HCT116 (cell line): ENCODE measurements around the gene WDPCP. TPM values are rescaled to one million over a fixed set of nuclear protein-coding genes. Genes with fewer than 3 reads are reported as not detected.
"Not testable (repeated sequence)": the region's sequence is repeated elsewhere in the genome, so short reads cannot be mapped to it uniquely, and the experiment has no call there.

ENCODE experiments used
- ATAC-seq: fragments of 200-7000 bp; cut with Tn5 transposase; 2 replicates; pipeline ENCODE4 v1.9.1; 2020; ENCODE audit warnings: mild to moderate bottlenecking, moderate library complexity
- BruUV-seq: library from RNA; stranded (reverse); fragments of 400-500 nt; replicated peaks from 2 replicates; lab custom pipeline; 2021; lab: Mats Ljungman, UMichigan
- CTCF ChIA-PET: fragments of 300-600 bp; sonication (Branson Sonifier 250); formaldehyde crosslinking; loops from one replicate; lab custom pipeline; 2021; ENCODE audit warnings: antibody characterized with exemption; lab: Charles Lee
- POLR2A ChIA-PET: fragments of 300-600, 350-600 bp; sonication (Branson Sonifier 250); formaldehyde crosslinking; loops from one replicate; lab custom pipeline; 2021; ENCODE audit warnings: antibody characterized with exemption; lab: Charles Lee
- RAD21 ChIA-PET, 2 experiments: fragments of 300-600 bp; sonication (Branson Sonifier 250); formaldehyde crosslinking; loops; one replicate each; lab custom pipeline; 2023; ENCODE audit warnings: low total read pairs in 2 of 2; ENCODE audit not compliant: uncharacterized antibody in 2 of 2, unreplicated experiment in 2 of 2, low non-redundant PET in 1 of 2; lab: Charles Lee
- DNase-seq: peaks from one replicate; pipeline ENCODE4 v3.0.0-alpha.2; 2010; ENCODE audit warnings: low read depth, low spot score
- H2AFZ ChIP-seq: fragments of 200-600 bp; shearing (Covaris generic), sonication (generic); 2 replicates; pipeline ENCODE4 v1.6.1; 2017; ENCODE audit warnings: low read depth, mixed run types, mixed read lengths, antibody characterized with exemption, low read length; ENCODE audit not compliant: poor library complexity, severe bottlenecking
- H3K27ac ChIP-seq: 2 replicates; pipeline ENCODE4 v1.5.1; 2012; ENCODE audit warnings: low read depth, low read length
- H3K27me3 ChIP-seq: fragments of 200-600 bp; sonication (generic); 2 replicates; pipeline ENCODE4 v1.6.1; 2016; ENCODE audit warnings: mixed run types, low read length, mixed read lengths; ENCODE audit not compliant: insufficient read depth
- H3K36me3 ChIP-seq, 2 experiments: fragments of 200-500 bp in 1 of 2; fragments of 200-600 bp in 1 of 2; sonication (Bioruptor generic) in 1 of 2; sonication (generic) in 1 of 2; 2 replicates each; pipeline versions ENCODE4 v1.5.1 to v1.6.1; 2014 to 2016; ENCODE audit warnings: low read length in 2 of 2, inconsistent platforms in 1 of 2, mixed read lengths in 1 of 2, mixed run types in 1 of 2; ENCODE audit not compliant: insufficient read depth in 2 of 2, control insufficient read depth in 1 of 2
- H3K4me1 ChIP-seq, 2 experiments: fragments of 200-600 bp in 1 of 2; sonication (generic) in 1 of 2; 2 replicates each; pipeline versions ENCODE4 v1.5.1 to v1.6.1; 2012 to 2017; ENCODE audit warnings: low read length in 2 of 2, inconsistent platforms in 1 of 2, mild to moderate bottlenecking in 1 of 2, mixed read lengths in 1 of 2, mixed run types in 1 of 2, moderate library complexity in 1 of 2; ENCODE audit not compliant: insufficient read depth in 2 of 2, control insufficient read depth in 1 of 2
- H3K4me2 ChIP-seq: fragments of 200-600 bp; sonication (generic); 2 replicates; pipeline ENCODE4 v1.6.1; 2017; ENCODE audit warnings: mixed run types, low read length, mixed read lengths
- H3K4me3 ChIP-seq, 2 experiments: fragments of 200-600 bp in 1 of 2; sonication (generic) in 1 of 2; replicated peaks in 1 of 2; 2 replicates each; pipeline ENCODE4 v1.5.1; 2011 to 2016; ENCODE audit warnings: low read length in 2 of 2, control low read depth in 1 of 2, low read depth in 1 of 2, mild to moderate bottlenecking in 1 of 2, mixed read lengths in 1 of 2, mixed run types in 1 of 2
- H3K79me2 ChIP-seq: fragments of 200-600 bp; sonication (generic); 2 replicates; pipeline ENCODE4 v1.6.1; 2017; ENCODE audit warnings: mild to moderate bottlenecking, mixed run types, low read length, moderate library complexity, mixed read lengths; ENCODE audit not compliant: insufficient read depth
- H3K9ac ChIP-seq: fragments of 200-600 bp; sonication (generic); 2 replicates; pipeline ENCODE4 v1.6.1; 2016; ENCODE audit warnings: low read length, mixed read lengths
- H3K9me2 ChIP-seq: fragments of 200-600 bp; sonication (generic), shearing (Covaris generic); 2 replicates; pipeline ENCODE4 v1.6.1; 2017; ENCODE audit warnings: mixed run types, mild to moderate bottlenecking, moderate library complexity; ENCODE audit not compliant: insufficient read depth
- H3K9me3 ChIP-seq, 2 experiments: fragments of 200-500 bp in 1 of 2; fragments of 200-600 bp in 1 of 2; sonication (Bioruptor generic) in 1 of 2; sonication (generic) in 1 of 2; 2 replicates each; pipeline ENCODE4 v1.6.1; 2014 to 2017; ENCODE audit warnings: low read length in 2 of 2, mixed read lengths in 2 of 2, inconsistent platforms in 1 of 2, low read depth in 1 of 2, mild to moderate bottlenecking in 1 of 2, mixed run types in 1 of 2, moderate library complexity in 1 of 2; ENCODE audit not compliant: control insufficient read depth in 1 of 2, insufficient read depth in 1 of 2
- H4K20me1 ChIP-seq: fragments of 200-600 bp; sonication (generic), shearing (Covaris generic); 2 replicates; pipeline ENCODE4 v1.6.1; 2017; ENCODE audit warnings: mixed run types, mild to moderate bottlenecking, moderate library complexity; ENCODE audit not compliant: insufficient read depth
- ATF3 ChIP-seq: IDR thresholded peaks from 2 replicates; pipeline ENCODE4 v1.6.1; 2012
- CBX3 ChIP-seq: IDR thresholded peaks from 2 replicates; pipeline ENCODE4 v1.6.1; 2012; ENCODE audit warnings: low read depth
- CEBPB ChIP-seq: IDR thresholded peaks from 2 replicates; pipeline ENCODE4 v1.6.1; 2012; ENCODE audit warnings: low read depth
- EGR1 ChIP-seq: IDR thresholded peaks from 2 replicates; pipeline ENCODE4 v1.6.1; 2012; ENCODE audit warnings: low read depth
- ELF1 ChIP-seq: IDR thresholded peaks from 2 replicates; pipeline ENCODE4 v1.6.1; 2012; ENCODE audit warnings: low read depth, borderline replicate concordance
- EZH2 ChIP-seq: fragments of 200-600 bp; sonication (generic); IDR thresholded peaks from 2 replicates; pipeline ENCODE4 v1.6.1; 2017; ENCODE audit warnings: antibody characterized with exemption, mixed run types
- EZH2phosphoT487 ChIP-seq: fragments of 200-600 bp; IDR thresholded peaks from 2 replicates; pipeline ENCODE4 v1.6.1; 2018; ENCODE audit warnings: antibody characterized with exemption, borderline replicate concordance
- FOSL1 ChIP-seq: IDR thresholded peaks from 2 replicates; pipeline ENCODE4 v1.6.1; 2012; ENCODE audit warnings: low read depth
- MAX ChIP-seq: IDR thresholded peaks from 2 replicates; pipeline ENCODE4 v1.6.1; 2012
- POLR2A ChIP-seq: IDR thresholded peaks from 2 replicates; pipeline ENCODE4 v1.7.0; 2011; ENCODE audit warnings: borderline replicate concordance; ENCODE audit not compliant: insufficient read depth, insufficient read length; ENCODE audit errors: extremely low read depth
- POLR2AphosphoS5 ChIP-seq: IDR thresholded peaks from 2 replicates; pipeline ENCODE4 v1.6.1; 2011; ENCODE audit warnings: mild to moderate bottlenecking, low read depth, low read length, moderate library complexity
- REST ChIP-seq: IDR thresholded peaks from 2 replicates; pipeline ENCODE4 v1.6.1; 2012; ENCODE audit warnings: low read depth
- SIN3A ChIP-seq: IDR thresholded peaks from 2 replicates; pipeline ENCODE4 v1.6.1; 2012; ENCODE audit warnings: low read depth
- SP1 ChIP-seq: IDR thresholded peaks from 2 replicates; pipeline ENCODE4 v1.6.1; 2012; ENCODE audit warnings: low read depth
- SRF ChIP-seq: IDR thresholded peaks from 2 replicates; pipeline ENCODE4 v1.6.1; 2012; ENCODE audit warnings: low read depth
- TCF7L2 ChIP-seq: IDR thresholded peaks from 2 replicates; pipeline ENCODE4 v1.7.0; 2011; ENCODE audit warnings: borderline replicate concordance, inconsistent platforms; ENCODE audit not compliant: insufficient read depth, insufficient read length; ENCODE audit errors: extremely low read depth
- ZFX ChIP-seq: fragments of 450-650 bp; IDR thresholded peaks from 2 replicates; pipeline ENCODE4 v1.6.1; 2017
- ZNF274 ChIP-seq: fragments of 200-500 bp; sonication (Bioruptor generic); IDR thresholded peaks from 2 replicates; pipeline ENCODE4 v1.6.1; 2014; ENCODE audit warnings: mild to moderate bottlenecking, low read depth, low read length, inconsistent platforms
- intact Hi-C: fragments of 100-400 bp; cut with micrococcal nuclease; formaldehyde crosslinking; loops from 2 replicates; pipeline ENCODE4 v1.10.0; 2022
- total RNA-seq: library from RNA; stranded (reverse); gene quantifications from one replicate; pipeline ENCODE4 v1.2.1, GENCODE V29; 2021; ENCODE audit not compliant: unreplicated experiment

Gene WDPCP
- total RNA-seq, 1 experiment from 2014 or later, result 4.1 TPM

GRCh38 chr2:63576546-63576945 lies 11.7 kb downstream of the WDPCP start:
- H3K9me2 ChIP-seq, result no peaks in the 10 kb centered on the region
- intact Hi-C loops, result no loop called here
- H3K36me3 ChIP-seq, result no peaks in the 10 kb centered on the region
- no peak for ATAC-seq
- no peak for DNase-seq
- H3K4me2 ChIP-seq, result no peak overlapping the region
- CTCF ChIA-PET, result no interaction called here
- no peaks in the 10 kb centered on the region for H3K27me3 ChIP-seq
- H3K9ac ChIP-seq, result no peak overlapping the region
- POLR2A ChIA-PET, result no interaction called here
- H3K79me2 ChIP-seq, result no peaks in the 10 kb centered on the region; the same call in 1 of the 2 replicates
- H4K20me1 ChIP-seq, result no peaks in the 10 kb centered on the region
- no peaks in the 10 kb centered on the region for H3K9me3 ChIP-seq
- TF ChIP-seq EGR1 (no peak), ATF3 (no peak), ZFX (no peak), FOSL1 (no peak), POLR2A (no peak), REST (no peak), SIN3A (no peak), CBX3 (no peak), SRF (no peak), SP1 (no peak), CEBPB (no peak), POLR2AphosphoS5 (no peak), EZH2 (no peak), ZNF274 (no peak), TCF7L2 (no peak), MAX (no peak), EZH2phosphoT487 (no peak), ELF1 (no peak)
- H3K4me1 ChIP-seq, result no peaks in the 10 kb centered on the region
- no TSS peak for BruUV-seq
- H2AFZ ChIP-seq, result no peak overlapping the region
- RAD21 ChIA-PET, result no interaction called here
- H3K27ac ChIP-seq, result no peak overlapping the region
- no peak overlapping the region for H3K4me3 ChIP-seq

GRCh38 chr2:63573726-63574345 lies 14.4 kb downstream of the WDPCP start:
- H3K9ac ChIP-seq, intact Hi-C loops, BruUV-seq, CTCF ChIA-PET, RAD21 ChIA-PET, H3K4me3 ChIP-seq, H3K27me3 ChIP-seq, DNase-seq, H3K9me3 ChIP-seq, H3K27ac ChIP-seq, H3K79me2 ChIP-seq, H3K4me1 ChIP-seq, H3K9me2 ChIP-seq, H3K36me3 ChIP-seq, ATAC-seq, H3K4me2 ChIP-seq, H2AFZ ChIP-seq, H4K20me1 ChIP-seq, POLR2A ChIA-PET: not testable (repeated sequence)
